OCI-LY7 (cell line): ENCODE measurements around the gene TMEM18.

Source experiments
- CTCF ChIP-seq: fragments of 200-600 bp; sonication (generic); conservative IDR thresholded peaks from 2 replicates; pipeline ENCODE4 v1.5.1; 2014; ENCODE audit warnings: mild to moderate bottlenecking, antibody characterized with exemption, low read length, moderate library complexity, mixed read lengths
- EZH2phosphoT487 ChIP-seq: fragments of 200-600 bp; sonication (generic); IDR thresholded peaks from 2 replicates; pipeline ENCODE4 v1.6.1; 2018; ENCODE audit warnings: low read depth, borderline replicate concordance, mild to moderate bottlenecking, mixed run types, antibody characterized with exemption, low read length, moderate library complexity, mixed read lengths

DNA sequence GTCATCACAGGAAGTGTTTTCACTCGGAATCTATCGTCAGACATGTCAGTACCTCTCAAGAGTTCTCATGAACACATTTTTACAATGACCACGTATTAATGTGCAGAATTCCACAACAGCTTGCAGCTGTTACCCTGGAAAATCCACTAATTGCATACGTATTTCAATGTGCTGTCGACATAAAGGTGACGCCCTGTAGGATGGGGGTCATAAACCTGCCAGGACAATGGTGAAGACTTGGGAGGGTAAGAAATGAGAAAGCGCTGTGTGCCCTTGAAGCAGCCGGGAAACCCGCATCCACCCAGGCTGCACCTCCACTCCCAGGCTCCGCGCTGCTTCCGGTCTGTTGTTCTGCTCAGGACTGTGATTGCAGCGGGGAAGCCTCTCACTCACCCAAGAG is 14.0 kb downstream of the TMEM18 start:
- TF ChIP-seq CTCF (no peak), EZH2phosphoT487 (no peak)
